ENCODE measurements around the gene VPS37B. TPM values are rescaled to one million over a fixed set of nuclear protein-coding genes. Genes with fewer than 3 reads are reported as not detected.
"Not testable (repeated sequence)": the region's sequence is repeated elsewhere in the genome, so short reads cannot be mapped to it uniquely, and the experiment has no call there.

Gene VPS37B
- total and polyA plus RNA-seq, 2 of the 8 experiments (the other 6 are each of a cell fraction or from before 2014, with no cell fraction given), result 11.9 to 15.7 TPM

- TF ChIP-seq POLR2AphosphoS5 (IDR thresholded peaks at IDR 0.05; ENCODE audit: low read depth, low read length) (no peak), KDM4A (IDR thresholded peaks at IDR 0.05; ENCODE audit: low read depth, low read length, severe bottlenecking) (no peak), MAX (IDR thresholded peaks at IDR 0.05) (no peak), CEBPB (IDR thresholded peaks at IDR 0.05; ENCODE audit: low read depth, low read length) (no peak)
These were observed 2.4 kb downstream of the VPS37B start (continued) for GRCh38 chr12:122893208-122894153.

- H3K79me1 ChIP-seq (ENCODE audit: low read depth, low read length); H3K9me3 ChIP-seq (ENCODE audit: insufficient read depth in 2 of 2, low read depth in 1 of 2, low read length in 1 of 2); H3K18ac ChIP-seq (ENCODE audit: extremely low read depth, low read length); H2AFZ ChIP-seq (ENCODE audit: low read length); H2BK15ac ChIP-seq (ENCODE audit: low read length); H4K8ac ChIP-seq (ENCODE audit: extremely low read depth, insufficient read depth, low read length); H3K4ac ChIP-seq (replicated peaks; ENCODE audit: insufficient read length, low read depth, low read length); H4K91ac ChIP-seq (replicated peaks; ENCODE audit: insufficient read length, low read length); H2AK5ac ChIP-seq (ENCODE audit: low read depth, low read length); H4K5ac ChIP-seq (ENCODE audit: insufficient read length, low read depth, low read length); H2BK12ac ChIP-seq (ENCODE audit: low read depth, low read length); H3K27ac ChIP-seq (ENCODE audit: low read depth, low read length); H3K14ac ChIP-seq (ENCODE audit: insufficient read length); H3K9ac ChIP-seq (replicated peaks in 1 of 4; ENCODE audit: extremely low read depth in 1 of 4, low read depth in 3 of 4, low read length in 3 of 4); H3K36me3 ChIP-seq (ENCODE audit: control insufficient read depth in 2 of 4, insufficient read depth in 4 of 4, low read length in 3 of 4); H3K56ac ChIP-seq (replicated peaks; ENCODE audit: insufficient read length, low read depth, low read length); DNase-seq (ENCODE audit: low read depth in 1 of 2, low spot score in 2 of 2); H2BK20ac ChIP-seq (ENCODE audit: low read length); H2BK5ac ChIP-seq (ENCODE audit: low read depth, low read length); H3K23ac ChIP-seq (ENCODE audit: insufficient read length); H2BK120ac ChIP-seq (replicated peaks; ENCODE audit: low read depth, low read length); FAIRE-seq; H3K23me2 ChIP-seq (ENCODE audit: low read depth, low read length): not testable (repeated sequence)
- Histone ChIP-seq H3K4me3 (ENCODE audit: extremely low read depth in 1 of 4, insufficient read depth in 2 of 4, low read depth in 3 of 4, low read length in 4 of 4) (0 out of 8 replicates have a peak overlapping the region, but pooled peaks of 1 of the 4 experiments have one; percentile 39), H3K79me2 (ENCODE audit: control insufficient read depth in 1 of 2, insufficient read depth in 2 of 2, low read length in 2 of 2) (peaks cover 0 to 54% of the 10 kb centered on the region in 2 experiments; a peak in 2 of 4 replicates), H3K4me1 (replicated peaks in 1 of 4; ENCODE audit: control insufficient read depth in 3 of 4, insufficient read depth in 4 of 4, low read length in 3 of 4) (peaks cover 9 to 31% (median 13%) of the 10 kb centered on the region in 4 experiments), H3K27me3 (replicated peaks in 1 of 4; ENCODE audit: control insufficient read depth in 3 of 4, extremely low read depth in 1 of 4, insufficient read depth in 3 of 4, low read length in 3 of 4) (peaks cover 3 to 28% (median 22%) of the 10 kb centered on the region in 4 experiments), H4K20me1 (replicated peaks in 1 of 2; ENCODE audit: control insufficient read depth in 1 of 2, insufficient read depth in 2 of 2, low read length in 2 of 2) (peaks cover 4 to 16% of the 10 kb centered on the region in 2 experiments), H3K4me2 (ENCODE audit: insufficient read depth in 1 of 2, low read depth in 2 of 2, low read length in 2 of 2) (peak overlapping the region in 1 of 2 experiments; percentile 71; a peak in 3 of 4 replicates)
- ChIA-PET POLR2A (ENCODE audit: partially characterized antibody) (interaction anchor here (1.6 kb wide), 1 partner anchor 36 kb away, joined by 3 read pairs; no protein-coding TSS in a partner anchor), CTCF (ENCODE audit: partially characterized antibody) (interaction anchor here (1.7 kb wide), 1 partner anchor 25 kb away, joined by 6 read pairs; no protein-coding TSS in a partner anchor)
- WGBS, 2 experiments (ENCODE audit: extremely low coverage in 1 of 2, insufficient coverage in 1 of 2, insufficient read length in 1 of 2, insufficient replicate concordance in 2 of 2, low coverage in 1 of 2, low lambda C conversion rate in 2 of 2, missing lambda C conversion rate in 1 of 2), result 84% methylated on average over 9 of the region's 9 CpGs; no CpG with 5 or more reads in 1 of the 2 experiments
These were observed 3.2 kb downstream of the VPS37B start for GRCh38 chr12:122892724-122893123.

Data from H1 (cell line).